ENCODE measurements around the gene CRYGA.
"Not testable (repeated sequence)": the region's sequence is repeated elsewhere in the genome, so short reads cannot be mapped to it uniquely, and the experiment has no call there.

GRCh38 chr2:208112273-208112745 lies 51.1 kb downstream of the CRYGA start:
- not testable (repeated sequence) for TF ChIP-seq POLR2A, SPI1 (IDR thresholded peaks at IDR 0.05; ENCODE audit: low read depth, low read length)
